Panc1 (cell line): Measurements from ENCODE around the gene USP32. TPM values are rescaled to one million over a fixed set of nuclear protein-coding genes. Genes with fewer than 3 reads are reported as not detected.
"Not testable (repeated sequence)": the region's sequence is repeated elsewhere in the genome, so short reads cannot be mapped to it uniquely, and the experiment has no call there.

Source experiments
- ATAC-seq: fragments of 200-7000 bp; cut with Tn5 transposase; 2 replicates; pipeline ENCODE4 v1.9.1; 2020; ENCODE audit warnings: mild to moderate bottlenecking, moderate library complexity
- BruUV-seq: library from RNA; stranded (reverse); fragments of 400-500 nt; replicated peaks from 2 replicates; lab custom pipeline; 2021; lab: Mats Ljungman, UMichigan
- CTCF ChIA-PET: fragments of 300-600 bp; sonication (Branson Sonifier 250); formaldehyde crosslinking; loops from one replicate; lab custom pipeline; 2022; ENCODE audit warnings: antibody characterized with exemption; lab: Charles Lee
- POLR2A ChIA-PET: fragments of 300-600 bp; sonication (Branson Sonifier 250); formaldehyde crosslinking; loops from one replicate; lab custom pipeline; 2022; ENCODE audit warnings: antibody characterized with exemption; lab: Charles Lee
- DNase-seq: peaks from one replicate; pipeline ENCODE4 v3.0.0-alpha.2; 2010; ENCODE audit warnings: low read depth, low spot score
- H3K27ac ChIP-seq: 2 replicates; pipeline ENCODE4 v1.5.1; 2011; ENCODE audit warnings: mild to moderate bottlenecking, low read length, inconsistent platforms
- H3K27me3 ChIP-seq: fragments of 200-500 bp; sonication (Bioruptor generic); 2 replicates; pipeline ENCODE4 v1.6.0; 2014; ENCODE audit warnings: low read length, inconsistent platforms; ENCODE audit not compliant: control insufficient read depth, insufficient read depth
- H3K36me3 ChIP-seq: fragments of 200-500 bp; sonication (Bioruptor generic); 2 replicates; pipeline ENCODE4 v1.5.1; 2014; ENCODE audit warnings: inconsistent platforms, mild to moderate bottlenecking, low read length, moderate library complexity; ENCODE audit not compliant: control insufficient read depth, insufficient read depth
- H3K4me1 ChIP-seq: 2 replicates; pipeline ENCODE4 v1.5.1; 2011; ENCODE audit warnings: inconsistent platforms, mild to moderate bottlenecking, low read length, moderate library complexity; ENCODE audit not compliant: control insufficient read depth, insufficient read depth
- H3K4me3 ChIP-seq, 2 experiments: 2 replicates each; pipeline ENCODE4 v1.5.1; 2011 to 2012; ENCODE audit warnings: low read depth in 2 of 2, low read length in 2 of 2, mild to moderate bottlenecking in 2 of 2, inconsistent platforms in 1 of 2, moderate library complexity in 1 of 2
- H3K9me3 ChIP-seq: fragments of 200-500 bp; sonication (Bioruptor generic); 2 replicates; pipeline ENCODE4 v1.5.1; 2014; ENCODE audit warnings: low read depth, mild to moderate bottlenecking, inconsistent platforms, low read length, moderate library complexity; ENCODE audit not compliant: control insufficient read depth, insufficient read depth
- POLR2AphosphoS5 ChIP-seq: IDR thresholded peaks from 2 replicates; pipeline ENCODE4 v1.6.1; 2012; ENCODE audit warnings: mild to moderate bottlenecking, low read depth, low read length, moderate library complexity
- REST ChIP-seq, 2 experiments: IDR thresholded peaks; 2 replicates each; pipeline ENCODE4 v1.6.1; 2011 to 2012; ENCODE audit warnings: low read depth in 2 of 2, control low read depth in 1 of 2, low read length in 1 of 2, mild to moderate bottlenecking in 1 of 2, moderate library complexity in 1 of 2; ENCODE audit not compliant: insufficient read depth in 1 of 2
- SIN3A ChIP-seq: IDR thresholded peaks from 2 replicates; pipeline ENCODE4 v1.6.1; 2012; ENCODE audit warnings: low read depth, mild to moderate bottlenecking, low read length, moderate library complexity, borderline replicate concordance; ENCODE audit not compliant: insufficient read depth
- TCF7L2 ChIP-seq: IDR thresholded peaks from 2 replicates; pipeline ENCODE4 v1.6.1; 2011; ENCODE audit warnings: mild to moderate bottlenecking, low read depth, low read length, inconsistent platforms
- in situ Hi-C: cut with HindIII; loops from 2 replicates; pipeline ENCODE4 v1.10.0; 2016; ENCODE audit warnings: low sequenced_read_pairs, low pct_unique_long_range_greater_than_20kb
- intact Hi-C: fragments of 100-400 bp; cut with micrococcal nuclease; formaldehyde crosslinking; loops from one replicate; pipeline ENCODE4 v1.10.0; 2022; ENCODE audit not compliant: unreplicated experiment
- total RNA-seq: library from RNA; stranded (reverse); gene quantifications from one replicate; pipeline ENCODE4 v1.2.1, GENCODE V29; 2021; ENCODE audit not compliant: unreplicated experiment
- TF ChIP-seq, protein P1 (sequence below): fragments of 450-650 bp; IDR thresholded peaks from 2 replicates; pipeline ENCODE4 v1.5.1; 2017; ENCODE audit warnings: mild to moderate bottlenecking

The USP32 gene
- total RNA-seq, 1 experiment from 2014 or later = 45.5 TPM

GRCh38 chr17:60193482-60193881, 198.5 kb downstream of the USP32 start:
- H3K27ac ChIP-seq = no peak overlapping the region
- ATAC-seq = no peak
- ChIA-PET CTCF (no interaction called here), POLR2A (no interaction called here)
- no peaks in the 10 kb centered on the region; the same call in 1 of the 2 replicates for H3K36me3 ChIP-seq
- no peak overlapping the region for H3K4me3 ChIP-seq
- DNase-seq = no peak
- no peaks in the 10 kb centered on the region for H3K4me1 ChIP-seq
- in situ Hi-C loops = no loop called here
- TF ChIP-seq, protein P1, sequence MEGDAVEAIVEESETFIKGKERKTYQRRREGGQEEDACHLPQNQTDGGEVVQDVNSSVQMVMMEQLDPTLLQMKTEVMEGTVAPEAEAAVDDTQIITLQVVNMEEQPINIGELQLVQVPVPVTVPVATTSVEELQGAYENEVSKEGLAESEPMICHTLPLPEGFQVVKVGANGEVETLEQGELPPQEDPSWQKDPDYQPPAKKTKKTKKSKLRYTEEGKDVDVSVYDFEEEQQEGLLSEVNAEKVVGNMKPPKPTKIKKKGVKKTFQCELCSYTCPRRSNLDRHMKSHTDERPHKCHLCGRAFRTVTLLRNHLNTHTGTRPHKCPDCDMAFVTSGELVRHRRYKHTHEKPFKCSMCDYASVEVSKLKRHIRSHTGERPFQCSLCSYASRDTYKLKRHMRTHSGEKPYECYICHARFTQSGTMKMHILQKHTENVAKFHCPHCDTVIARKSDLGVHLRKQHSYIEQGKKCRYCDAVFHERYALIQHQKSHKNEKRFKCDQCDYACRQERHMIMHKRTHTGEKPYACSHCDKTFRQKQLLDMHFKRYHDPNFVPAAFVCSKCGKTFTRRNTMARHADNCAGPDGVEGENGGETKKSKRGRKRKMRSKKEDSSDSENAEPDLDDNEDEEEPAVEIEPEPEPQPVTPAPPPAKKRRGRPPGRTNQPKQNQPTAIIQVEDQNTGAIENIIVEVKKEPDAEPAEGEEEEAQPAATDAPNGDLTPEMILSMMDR = no peak
- TF ChIP-seq SIN3A (no peak), REST (IDR thresholded peaks at IDR 0.05; ENCODE audit: insufficient read depth in 1 of 2, low read depth in 2 of 2, low read length in 1 of 2) (no peak), TCF7L2 (no peak), POLR2AphosphoS5 (no peak)
- no peaks in the 10 kb centered on the region for H3K9me3 ChIP-seq
- BruUV-seq = no TSS peak
- intact Hi-C loops = no loop called here
- H3K27me3 ChIP-seq = no peaks in the 10 kb centered on the region

DNA sequence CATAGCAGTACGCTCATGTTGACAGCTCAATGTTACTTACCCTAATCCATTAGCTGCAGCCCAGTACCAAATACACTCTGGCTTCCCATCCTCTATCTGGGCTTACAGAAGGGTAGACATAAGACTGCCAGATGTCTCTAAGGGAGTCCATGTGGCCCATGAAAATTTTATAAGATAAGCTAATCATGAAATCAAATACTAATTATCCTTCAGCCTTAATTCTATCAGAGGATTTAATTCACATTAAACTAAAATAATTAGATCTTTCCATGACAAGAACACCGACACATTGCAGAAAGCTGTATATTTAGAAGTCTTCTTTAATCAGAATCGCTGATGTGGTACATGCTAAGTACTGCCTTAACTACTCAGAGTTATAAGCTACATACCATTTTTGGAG, 198.9 kb downstream of the USP32 start:
- intact Hi-C loops, H3K4me1 ChIP-seq, H3K36me3 ChIP-seq, CTCF ChIA-PET, H3K27ac ChIP-seq, H3K4me3 ChIP-seq, BruUV-seq, DNase-seq, H3K9me3 ChIP-seq, H3K27me3 ChIP-seq, in situ Hi-C loops, ATAC-seq, POLR2A ChIA-PET: not testable (repeated sequence)

DNA sequence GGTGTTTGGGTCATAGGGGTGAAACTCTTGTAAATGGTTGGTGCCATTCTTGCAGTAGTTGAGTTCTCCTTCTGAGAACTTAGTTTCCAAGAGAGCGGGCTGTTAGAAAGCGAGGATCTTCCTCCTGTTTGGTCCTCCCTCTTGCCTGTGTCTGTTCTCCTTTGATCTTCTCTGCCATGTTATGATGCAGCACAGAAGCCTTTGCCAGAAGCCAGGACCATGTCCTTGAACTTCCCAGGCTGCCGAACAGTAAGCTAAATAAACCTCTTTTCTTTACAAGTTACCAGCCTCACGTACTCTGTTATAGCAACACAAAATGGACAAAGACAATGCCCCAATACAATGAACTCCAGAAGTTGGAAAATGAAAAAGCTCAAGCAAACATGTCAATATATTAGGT, 201.9 kb downstream of the USP32 start:
- intact Hi-C loops, ATAC-seq, H3K4me3 ChIP-seq, in situ Hi-C loops, POLR2A ChIA-PET, H3K9me3 ChIP-seq, H3K27me3 ChIP-seq, CTCF ChIA-PET, H3K4me1 ChIP-seq, BruUV-seq, DNase-seq, H3K36me3 ChIP-seq, H3K27ac ChIP-seq: not testable (repeated sequence)
